Bronchial epithelial cell (primary cell): Measurements from ENCODE around the gene SEPTIN3. TPM values are rescaled to one million over a fixed set of nuclear protein-coding genes. Genes with fewer than 3 reads are reported as not detected.

ENCODE experiments used
- DNase-seq: peaks from one replicate; pipeline ENCODE4 v3.0.0-alpha.2; 2010; ENCODE audit warnings: low read depth
- FAIRE-seq: peaks from 2 replicates; lab custom pipeline; 2011; peaks lifted over from hg19 to GRCh38; lab: Jason Lieb, UNC
- H3K27me3 ChIP-seq: 2 replicates; pipeline ENCODE4 v1.5.1; 2011; ENCODE audit warnings: low read length; ENCODE audit not compliant: control insufficient read depth, insufficient read depth
- H3K36me3 ChIP-seq: 2 replicates; pipeline ENCODE4 v1.5.1; 2011; ENCODE audit warnings: low read length; ENCODE audit not compliant: control insufficient read depth, insufficient read depth
- H3K4me3 ChIP-seq: 2 replicates; pipeline ENCODE4 v1.5.1; 2011; ENCODE audit warnings: mild to moderate bottlenecking, low read depth, low read length, control low read depth
- total RNA-seq: library from RNA; depleted of rRNA; stranded (reverse); fragments of >200 nt; gene quantifications from 2 replicates; pipeline ENCODE4 v1.2.1, GENCODE V29; 2014
- TF ChIP-seq, protein P1 (sequence below): IDR thresholded peaks from 2 replicates; pipeline ENCODE4 v1.5.1; 2011; ENCODE audit warnings: mild to moderate bottlenecking, moderate library complexity, low read length, control low read depth, inconsistent platforms; ENCODE audit not compliant: insufficient read depth, severe bottlenecking

The SEPTIN3 gene
- total RNA-seq, 1 donor from 2014 or later, result under 0.01 TPM

GRCh38 chr22:42001706-42002105, 32.5 kb downstream of the SEPTIN3 start:
- Histone ChIP-seq H3K36me3 (no peaks in the 10 kb centered on the region), H3K4me3 (no peak overlapping the region), H3K27me3 (no peaks in the 10 kb centered on the region)
- FAIRE-seq (no peak), DNase-seq (no peak)
- TF ChIP-seq, protein P1, sequence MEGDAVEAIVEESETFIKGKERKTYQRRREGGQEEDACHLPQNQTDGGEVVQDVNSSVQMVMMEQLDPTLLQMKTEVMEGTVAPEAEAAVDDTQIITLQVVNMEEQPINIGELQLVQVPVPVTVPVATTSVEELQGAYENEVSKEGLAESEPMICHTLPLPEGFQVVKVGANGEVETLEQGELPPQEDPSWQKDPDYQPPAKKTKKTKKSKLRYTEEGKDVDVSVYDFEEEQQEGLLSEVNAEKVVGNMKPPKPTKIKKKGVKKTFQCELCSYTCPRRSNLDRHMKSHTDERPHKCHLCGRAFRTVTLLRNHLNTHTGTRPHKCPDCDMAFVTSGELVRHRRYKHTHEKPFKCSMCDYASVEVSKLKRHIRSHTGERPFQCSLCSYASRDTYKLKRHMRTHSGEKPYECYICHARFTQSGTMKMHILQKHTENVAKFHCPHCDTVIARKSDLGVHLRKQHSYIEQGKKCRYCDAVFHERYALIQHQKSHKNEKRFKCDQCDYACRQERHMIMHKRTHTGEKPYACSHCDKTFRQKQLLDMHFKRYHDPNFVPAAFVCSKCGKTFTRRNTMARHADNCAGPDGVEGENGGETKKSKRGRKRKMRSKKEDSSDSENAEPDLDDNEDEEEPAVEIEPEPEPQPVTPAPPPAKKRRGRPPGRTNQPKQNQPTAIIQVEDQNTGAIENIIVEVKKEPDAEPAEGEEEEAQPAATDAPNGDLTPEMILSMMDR, result no peak

GRCh38 chr22:42007922-42008321, 38.7 kb downstream of the SEPTIN3 start:
- FAIRE-seq, result no peak
- Histone ChIP-seq H3K27me3 (no peaks in the 10 kb centered on the region), H3K36me3 (no peaks in the 10 kb centered on the region), H3K4me3 (no peak overlapping the region)
- TF ChIP-seq, protein P1, result no peak
- DNase-seq, result no peak

DNA sequence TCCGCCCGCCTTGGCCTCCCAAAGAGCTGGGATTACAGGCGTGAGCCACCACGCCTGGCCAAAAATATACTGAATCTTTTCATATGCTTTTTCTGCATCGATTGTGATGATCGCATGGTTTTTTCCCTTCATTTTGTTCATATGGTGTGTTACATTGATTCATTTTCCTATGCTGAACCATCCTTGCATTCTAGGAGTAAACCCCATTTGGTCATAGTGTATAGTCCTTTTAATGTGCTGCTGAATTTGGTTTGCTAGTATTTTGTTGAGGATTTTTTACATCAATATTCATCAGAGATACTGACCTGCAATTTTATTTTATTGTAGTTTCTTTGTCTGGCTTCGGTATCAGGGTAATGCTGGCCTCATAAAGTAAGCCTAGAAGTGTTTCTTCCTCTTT, 41.5 kb downstream of the SEPTIN3 start:
- Histone ChIP-seq H3K27me3 (no peaks in the 10 kb centered on the region), H3K36me3 (no peaks in the 10 kb centered on the region), H3K4me3 (no peak overlapping the region)
- TF ChIP-seq, protein P1, result no peak
- FAIRE-seq (no peak), DNase-seq (no peak)

DNA sequence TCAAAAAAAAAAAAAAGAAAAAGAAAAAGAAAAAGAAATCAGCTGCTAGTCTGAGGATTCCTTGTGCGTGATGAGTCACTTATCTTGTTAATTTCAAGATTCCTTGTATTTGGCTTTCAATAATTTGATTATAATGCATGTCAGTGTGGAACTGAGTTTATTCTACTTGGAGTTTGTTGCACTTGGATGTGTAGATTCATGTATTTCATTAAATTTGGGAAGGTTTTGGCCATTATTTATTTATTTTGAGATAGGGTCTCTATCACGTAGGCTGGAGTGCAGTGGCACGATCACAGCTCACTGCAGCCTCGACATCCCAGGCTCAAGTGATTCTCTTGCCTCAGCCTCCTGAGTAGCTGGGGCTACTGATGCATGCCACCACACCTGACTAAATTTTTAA, 44.1 kb downstream of the SEPTIN3 start:
- TF ChIP-seq, protein P1, result no peak
- FAIRE-seq (no peak), DNase-seq (no peak)
- no peaks in the 10 kb centered on the region for H3K27me3 ChIP-seq
- H3K36me3 ChIP-seq, result no peaks in the 10 kb centered on the region
- H3K4me3 ChIP-seq, result no peak overlapping the region

DNA sequence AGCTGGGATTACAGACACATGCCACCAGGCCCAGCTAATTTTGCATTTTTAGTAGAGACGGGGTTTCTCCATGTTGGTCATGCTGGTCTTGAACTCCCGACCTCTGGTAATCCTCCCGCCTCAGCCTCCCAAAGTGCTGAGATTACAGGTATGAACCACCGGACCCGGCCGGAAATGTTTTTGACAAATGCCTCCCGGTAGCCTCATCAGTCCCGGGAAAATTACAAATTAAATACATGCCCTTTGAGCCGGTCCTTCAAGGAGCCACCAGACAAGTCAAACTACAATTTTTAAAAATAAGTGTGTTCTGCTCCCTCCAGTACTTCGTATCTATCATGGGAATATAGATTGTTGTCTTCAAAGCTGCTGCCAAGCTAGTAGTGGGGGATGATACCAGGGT, 46.9 kb downstream of the SEPTIN3 start:
- H3K36me3 ChIP-seq, result no peaks in the 10 kb centered on the region
- TF ChIP-seq, protein P1, result no peak
- H3K4me3 ChIP-seq, result no peak overlapping the region
- no peaks in the 10 kb centered on the region for H3K27me3 ChIP-seq
- no peak for FAIRE-seq
- DNase-seq, result no peak

DNA sequence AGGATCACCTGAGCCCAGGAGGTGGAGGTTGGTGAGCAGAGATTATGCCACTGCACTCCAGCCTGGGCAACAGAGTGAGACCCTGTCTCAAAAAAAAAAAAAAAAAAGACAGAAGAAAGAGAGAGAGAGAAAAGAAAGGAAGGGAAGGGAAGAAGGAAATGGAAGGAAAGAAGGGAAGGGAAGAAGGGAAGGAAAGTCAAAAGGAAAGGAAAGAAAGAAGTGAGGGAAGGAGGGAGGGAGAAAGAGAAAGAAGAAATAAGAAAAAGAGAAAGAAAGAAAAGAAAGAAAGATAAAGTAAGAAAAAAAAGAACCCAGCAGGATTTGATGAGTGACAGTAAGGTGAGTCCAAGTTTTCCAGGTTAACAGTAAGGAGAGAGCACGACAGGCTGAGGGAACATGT, 49.0 kb downstream of the SEPTIN3 start:
- H3K36me3 ChIP-seq, result no peaks in the 10 kb centered on the region
- TF ChIP-seq, protein P1, result no peak
- FAIRE-seq (no peak), DNase-seq (no peak)
- H3K27me3 ChIP-seq, result no peaks in the 10 kb centered on the region
- H3K4me3 ChIP-seq, result no peak overlapping the region
